Activated CD8-positive, alpha-beta memory T cell treated with anti-CD3 and anti-CD28 coated beads, Interleukin-2, amount 50 U/mL, for 4 hours (primary cell): ENCODE data around the gene RIF1.
"Not testable (repeated sequence)": the region's sequence is repeated elsewhere in the genome, so short reads cannot be mapped to it uniquely, and the experiment has no call there.

Source experiments
- DNase-seq: peaks from one replicate; pipeline ENCODE4 v3.0.0-alpha.2; 2020

RIF1 gene

GRCh38 chr2:151417650-151418049 lies 7.9 kb downstream of the RIF1 start:
- DNase-seq = no peak

DNA sequence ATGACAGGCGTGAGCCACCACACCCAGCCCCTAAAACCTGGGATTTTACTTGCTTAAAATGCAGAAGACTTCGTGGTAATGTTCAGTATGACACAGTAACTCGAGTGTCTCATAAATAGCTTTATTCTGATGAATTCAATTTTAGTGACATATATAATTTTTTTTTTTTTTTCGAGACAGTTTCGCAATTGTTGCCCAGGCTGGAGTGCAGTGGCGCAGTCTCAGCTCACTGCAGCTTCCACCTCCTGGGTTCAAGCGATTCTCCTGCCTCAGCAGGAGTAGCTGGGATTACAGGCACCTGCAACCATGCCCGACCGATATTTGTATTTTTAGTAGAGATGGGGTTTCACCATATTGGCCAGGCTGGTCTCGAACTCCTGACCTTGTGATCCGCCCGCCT lies 12.0 kb downstream of the RIF1 start:
- DNase-seq = not testable (repeated sequence)

DNA sequence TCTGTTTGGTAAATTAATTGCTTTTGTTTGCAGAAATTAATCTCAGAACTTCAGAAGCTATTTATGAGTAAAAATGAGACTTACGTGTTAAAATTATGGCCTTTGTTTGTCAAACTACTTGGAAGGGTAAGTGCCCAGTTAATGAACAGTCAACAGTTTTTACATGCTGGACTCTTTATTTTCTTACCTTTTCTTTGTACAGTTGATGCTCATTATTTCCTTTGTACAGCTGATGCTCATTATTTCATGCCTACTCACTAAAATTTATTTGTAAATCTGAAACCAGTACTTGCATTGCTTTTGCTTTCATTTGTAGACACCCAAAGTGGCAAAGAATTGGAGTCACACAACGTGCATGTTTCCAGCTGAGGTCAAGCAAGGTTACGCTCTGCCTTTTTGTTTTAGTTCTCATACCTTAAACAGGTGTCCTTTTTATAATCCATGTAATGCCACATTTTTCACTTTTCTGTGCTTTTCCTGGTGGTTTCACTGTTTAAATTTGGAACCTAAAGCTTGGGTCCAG lies 13.3 kb downstream of the RIF1 start:
- DNase-seq = no peak

DNA sequence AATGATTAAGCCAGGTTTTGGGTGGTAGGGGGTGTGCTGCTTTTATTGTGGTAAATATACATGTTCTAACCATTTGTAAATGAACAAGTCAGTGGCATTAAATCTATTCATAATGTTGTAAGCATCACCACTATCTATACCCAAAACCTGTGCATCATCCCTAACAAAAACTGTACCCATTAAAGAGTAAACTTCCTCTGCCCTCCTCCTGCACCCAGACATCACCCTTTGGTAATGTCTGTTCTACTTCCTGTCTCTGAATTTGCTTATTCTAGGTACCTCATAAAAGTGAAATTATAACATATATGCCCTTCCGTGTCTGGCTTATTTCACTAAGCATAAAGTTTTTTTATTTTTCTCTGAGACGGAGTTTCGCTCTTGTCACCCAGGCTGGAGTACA lies 14.1 kb downstream of the RIF1 start:
- no peak for DNase-seq

DNA sequence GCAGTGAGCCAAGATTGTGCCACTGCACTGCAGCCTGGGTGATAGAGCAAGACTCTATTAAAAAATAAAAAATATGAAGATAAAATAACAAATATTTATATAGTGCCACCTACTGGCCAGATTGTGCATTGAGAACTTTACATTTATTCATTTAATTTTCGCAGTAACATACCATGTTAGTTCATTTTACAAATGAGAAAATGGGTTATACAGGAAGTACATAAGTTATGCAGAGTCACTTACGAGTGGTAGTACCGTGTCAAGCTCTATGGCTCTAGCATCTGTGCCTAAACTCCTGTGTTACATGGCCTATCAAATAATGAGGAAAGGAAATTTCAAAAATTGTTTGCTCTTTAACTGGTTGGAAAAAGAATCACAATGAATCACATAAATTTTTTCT lies 27.9 kb downstream of the RIF1 start:
- no peak for DNase-seq

DNA sequence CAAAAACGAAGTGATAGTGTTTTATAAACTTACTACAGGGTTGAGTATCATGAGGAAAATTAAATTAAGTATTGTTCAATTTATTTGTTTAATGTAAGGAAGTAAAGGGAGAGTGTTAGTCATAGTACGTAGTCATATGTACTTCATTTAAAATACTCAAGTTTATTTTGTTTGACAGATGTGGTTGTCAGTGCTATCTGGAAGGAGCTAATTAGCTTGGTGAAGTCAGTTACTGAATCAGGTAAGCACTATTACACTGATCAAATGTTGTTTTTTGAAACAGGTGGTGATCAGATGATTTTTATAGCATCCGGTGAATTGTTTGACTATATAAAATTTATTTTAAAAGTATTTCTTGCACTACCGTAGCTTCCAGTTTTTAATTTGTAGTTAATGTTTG lies 28.8 kb downstream of the RIF1 start:
- no peak for DNase-seq

DNA sequence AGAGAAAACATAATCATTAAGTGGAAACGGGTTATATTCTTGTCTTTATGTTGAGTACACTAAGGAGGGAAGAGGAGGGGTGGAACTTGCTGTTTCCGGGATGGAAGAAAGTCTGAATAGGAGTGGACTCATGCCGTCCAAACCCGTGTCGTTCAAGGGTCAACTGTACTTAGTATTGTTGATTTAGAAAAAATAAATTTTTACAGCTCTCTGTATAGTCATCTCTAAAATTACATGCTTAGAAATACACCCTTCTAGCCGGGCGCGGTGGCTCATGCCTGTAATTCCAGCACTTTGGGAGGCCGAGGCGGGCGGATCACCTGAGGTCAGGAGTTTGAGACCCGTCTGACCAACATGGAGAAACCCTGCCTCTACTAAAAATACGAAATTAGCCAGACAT lies 29.4 kb downstream of the RIF1 start:
- DNase-seq = no peak

GRCh38 chr2:151459358-151459757 lies 49.7 kb downstream of the RIF1 start:
- no peak for DNase-seq

GRCh38 chr2:151465771-151466170 lies 56.1 kb downstream of the RIF1 start:
- no peak for DNase-seq

DNA sequence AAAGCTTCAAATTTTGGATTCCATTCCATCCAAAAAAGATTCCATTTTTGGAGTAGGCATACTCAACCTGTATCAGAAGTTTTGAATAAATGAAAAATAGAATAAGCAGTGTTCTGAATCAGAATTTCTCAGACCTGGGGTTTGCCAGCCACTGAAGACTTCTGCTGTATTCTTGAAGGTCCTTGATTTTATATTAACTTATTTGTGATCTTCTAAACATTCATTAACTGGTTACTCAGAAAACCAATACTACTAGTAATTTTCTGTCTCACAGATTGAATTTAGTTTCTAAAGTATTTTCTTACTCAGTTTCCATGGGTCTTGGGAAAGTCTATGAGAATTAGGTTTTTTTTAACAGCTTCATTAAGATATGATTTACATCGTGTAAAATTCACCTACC lies 60.9 kb downstream of the RIF1 start:
- no peak for DNase-seq

GRCh38 chr2:151472966-151473365 lies 63.3 kb downstream of the RIF1 start:
- DNase-seq = no peak

DNA sequence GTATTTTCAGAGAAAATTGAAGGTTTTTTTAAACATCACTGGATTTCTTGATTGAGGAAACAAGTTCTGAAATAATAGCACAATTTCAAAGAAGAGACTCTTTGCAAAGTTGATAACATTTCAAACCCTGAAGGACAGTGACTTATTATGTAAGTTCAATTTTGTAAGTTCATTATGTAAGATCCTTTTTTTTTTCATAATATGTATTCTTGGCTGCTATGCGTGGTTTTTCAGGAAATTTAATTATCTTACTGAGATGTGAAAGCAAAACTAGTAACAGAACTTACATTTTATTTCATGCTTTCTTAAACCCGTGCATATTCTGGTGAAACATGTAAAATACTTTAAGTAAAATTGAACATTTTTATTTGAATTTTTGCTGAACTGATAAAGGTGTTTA lies 65.4 kb downstream of the RIF1 start:
- DNase-seq = no peak

GRCh38 chr2:151476287-151476686 lies 66.6 kb downstream of the RIF1 start:
- no peak for DNase-seq

GRCh38 chr2:151478011-151478410 lies 68.3 kb downstream of the RIF1 start:
- no peak for DNase-seq

GRCh38 chr2:151481744-151482143 lies 72.0 kb downstream of the RIF1 start:
- no peak for DNase-seq

DNA sequence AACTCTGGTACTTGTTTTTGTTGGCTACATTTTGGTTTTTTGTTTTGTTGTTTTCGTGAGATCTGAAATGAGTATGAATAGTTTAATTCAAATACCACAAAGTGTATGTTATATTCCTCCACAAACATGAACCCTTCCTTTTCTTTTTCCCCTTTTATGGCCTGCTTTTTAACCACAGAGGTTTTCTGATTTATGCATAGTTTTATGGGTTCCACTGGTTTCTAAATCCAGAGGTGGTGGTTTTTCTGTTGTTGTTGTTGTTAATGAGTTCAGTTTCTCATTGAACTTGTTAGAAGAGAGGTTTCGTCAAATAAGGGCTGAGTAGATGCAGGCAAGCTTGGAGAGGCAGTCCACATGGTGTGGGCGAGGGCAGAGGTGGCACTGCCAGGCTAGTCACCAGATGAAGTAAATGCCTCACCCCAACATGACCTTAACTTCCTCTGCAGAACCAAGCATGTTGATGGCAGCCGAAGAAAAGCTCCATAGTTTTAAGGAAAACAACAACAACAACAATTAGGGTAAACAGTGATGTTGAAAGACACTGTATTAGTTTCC lies 72.5 kb downstream of the RIF1 start:
- DNase-seq = no peak

DNA sequence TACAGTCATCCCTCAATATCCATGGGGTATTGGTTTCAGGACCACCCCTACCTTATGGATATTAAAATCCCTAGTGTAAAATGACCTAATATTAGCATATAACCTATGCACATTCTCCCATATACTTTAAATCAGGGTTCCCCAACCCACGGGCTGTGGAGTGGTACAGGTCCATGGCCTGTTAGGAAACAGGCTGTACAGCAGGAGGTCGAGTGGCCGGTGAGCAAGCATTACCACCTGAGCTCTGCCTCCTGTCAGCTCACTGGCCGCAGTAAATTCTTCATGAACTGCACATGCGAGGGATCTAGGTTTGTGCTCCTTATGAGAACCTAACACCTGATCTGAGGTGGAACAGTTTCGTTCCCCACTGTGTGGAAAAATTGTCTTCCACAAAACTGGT lies 73.8 kb downstream of the RIF1 start:
- no peak for DNase-seq

DNA sequence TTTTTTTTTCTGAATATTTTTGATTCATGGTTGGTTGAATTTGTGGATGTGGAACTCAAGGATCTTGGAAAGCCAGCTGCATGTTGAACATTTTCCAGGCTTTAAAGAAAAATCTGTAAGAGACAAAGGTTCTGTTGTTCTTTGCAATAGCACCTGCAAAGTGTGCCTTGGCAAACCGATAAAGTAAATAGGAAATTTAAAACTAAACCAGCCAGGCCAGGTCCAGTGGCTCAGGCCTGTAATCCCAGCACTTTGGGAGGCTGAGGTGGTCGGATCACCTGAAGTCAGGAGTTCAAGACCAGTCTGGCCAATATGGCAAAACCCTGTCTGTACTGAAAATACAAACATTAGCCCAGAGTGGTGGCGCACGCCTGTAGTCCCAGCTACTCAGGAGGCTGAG lies 74.4 kb downstream of the RIF1 start:
- no peak for DNase-seq

DNA sequence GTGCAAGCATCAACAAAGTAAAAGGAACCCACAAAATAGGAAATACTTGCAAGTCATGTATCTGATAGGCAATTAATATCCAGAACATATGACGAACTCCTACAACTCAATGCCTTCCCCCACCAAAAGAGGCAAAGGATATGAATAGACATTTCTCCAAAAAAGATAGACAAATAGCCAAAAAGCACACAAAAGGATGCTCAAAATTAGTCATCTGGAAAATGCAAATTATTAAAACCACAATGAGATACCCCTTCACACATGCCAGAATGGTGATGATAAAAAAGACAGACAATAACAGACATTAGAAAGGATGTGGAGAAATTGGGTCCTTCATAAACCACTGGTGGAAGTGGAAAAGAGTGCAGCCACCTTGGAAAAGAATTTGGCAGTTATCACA lies 76.4 kb downstream of the RIF1 start:
- DNase-seq = no peak

GRCh38 chr2:151490276-151490675 lies 80.6 kb downstream of the RIF1 start:
- no peak for DNase-seq

DNA sequence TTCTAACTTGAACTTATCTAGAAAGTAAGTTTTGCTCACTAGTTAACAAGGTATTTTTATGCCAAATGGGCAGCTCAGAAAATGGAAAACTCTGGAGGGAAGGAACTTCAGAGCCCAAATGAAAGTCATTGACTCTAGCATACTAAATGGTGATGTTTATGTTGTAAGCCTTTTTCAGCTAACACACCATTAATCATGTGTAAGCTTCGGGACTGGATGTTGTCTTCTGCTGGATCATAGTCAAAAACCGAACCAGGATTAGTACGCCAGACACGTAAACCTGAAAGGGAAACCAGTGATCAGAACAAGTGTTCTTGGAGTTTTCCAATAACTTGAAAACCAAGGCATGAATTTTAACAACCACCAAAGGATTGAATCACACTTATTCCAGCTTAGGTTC lies 81.8 kb downstream of the RIF1 start:
- no peak for DNase-seq

GRCh38 chr2:151498178-151498577 lies 88.5 kb downstream of the RIF1 start:
- no peak for DNase-seq

DNA sequence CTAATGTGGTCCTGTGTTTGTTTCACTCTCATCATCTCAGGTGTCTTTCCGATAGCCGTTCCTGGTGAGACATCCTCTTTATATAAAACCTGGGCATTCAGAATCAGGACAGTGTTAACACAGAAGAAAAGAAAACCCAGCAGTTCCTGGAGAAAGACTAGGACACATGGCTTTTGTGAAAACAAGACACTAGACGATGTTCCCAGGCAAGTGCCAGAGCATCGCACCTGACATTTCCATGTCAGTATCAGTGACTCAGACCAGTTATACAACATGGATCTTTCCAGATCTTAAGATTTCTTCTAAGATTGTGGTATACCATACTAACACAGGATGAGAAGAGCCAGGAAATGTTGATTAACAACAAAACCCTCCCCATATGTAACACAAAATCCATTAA lies 96.5 kb downstream of the RIF1 start:
- DNase-seq = no peak

DNA sequence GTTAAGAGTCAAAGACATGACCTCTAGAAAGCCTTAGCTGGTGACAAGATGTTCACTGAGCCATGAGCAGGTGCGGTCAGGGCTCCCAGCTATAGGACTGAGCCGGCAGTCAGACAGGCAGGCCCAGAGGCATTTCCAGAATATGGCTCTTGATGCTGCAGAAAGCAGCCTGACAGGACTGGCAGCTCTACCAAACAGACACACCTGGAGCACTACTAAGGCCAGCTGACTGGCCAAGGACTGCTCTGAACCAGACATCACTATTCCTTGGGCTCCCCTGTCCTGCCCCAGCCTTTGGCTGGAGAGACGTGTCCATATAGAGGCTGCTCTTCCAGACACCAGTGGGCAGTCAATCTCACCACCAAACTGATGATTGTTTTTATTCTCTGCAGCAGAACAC lies 98.8 kb downstream of the RIF1 start:
- no peak for DNase-seq

DNA sequence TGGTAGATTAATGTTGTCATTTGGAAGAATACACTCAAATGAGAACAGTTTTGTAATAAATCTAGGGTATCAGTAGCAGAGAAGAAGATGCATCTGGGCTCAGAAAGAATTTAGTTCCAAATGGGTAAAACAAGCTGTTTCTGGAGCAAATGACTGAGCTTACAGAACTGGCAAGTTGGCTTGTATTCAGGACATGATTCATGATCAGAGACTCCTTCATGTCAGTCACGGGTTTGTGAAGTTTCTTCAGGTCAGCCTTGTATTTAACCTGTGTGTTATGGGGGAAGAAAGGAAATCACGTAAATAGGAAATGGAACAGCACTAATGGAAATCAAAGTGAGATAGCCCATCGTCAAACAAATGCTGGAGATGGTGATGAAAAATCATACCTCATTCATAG lies 109.1 kb downstream of the RIF1 start:
- no peak for DNase-seq

DNA sequence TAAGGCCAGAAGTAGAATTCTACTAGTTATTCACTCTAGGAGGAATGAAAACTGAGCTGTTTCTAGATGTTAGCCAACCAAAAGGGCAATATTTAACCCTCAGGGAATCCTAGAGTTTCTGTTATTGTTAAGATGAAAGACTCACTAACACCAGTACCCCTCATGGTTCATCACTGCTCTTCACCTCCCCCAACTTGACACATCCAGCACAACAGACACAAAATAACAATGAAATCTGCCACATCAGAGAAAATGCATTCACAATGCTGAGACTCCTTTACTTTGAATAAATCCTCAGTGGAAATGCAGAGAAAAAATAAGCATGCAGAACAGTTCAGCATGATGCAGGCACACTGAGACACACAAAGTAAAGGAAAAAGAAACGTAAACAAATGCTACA lies 111.3 kb downstream of the RIF1 start:
- no peak for DNase-seq
